ENCODE measurements around the gene MYL6.
"Not testable (repeated sequence)": the region's sequence is repeated elsewhere in the genome, so short reads cannot be mapped to it uniquely, and the experiment has no call there.

The MYL6 gene

DNA sequence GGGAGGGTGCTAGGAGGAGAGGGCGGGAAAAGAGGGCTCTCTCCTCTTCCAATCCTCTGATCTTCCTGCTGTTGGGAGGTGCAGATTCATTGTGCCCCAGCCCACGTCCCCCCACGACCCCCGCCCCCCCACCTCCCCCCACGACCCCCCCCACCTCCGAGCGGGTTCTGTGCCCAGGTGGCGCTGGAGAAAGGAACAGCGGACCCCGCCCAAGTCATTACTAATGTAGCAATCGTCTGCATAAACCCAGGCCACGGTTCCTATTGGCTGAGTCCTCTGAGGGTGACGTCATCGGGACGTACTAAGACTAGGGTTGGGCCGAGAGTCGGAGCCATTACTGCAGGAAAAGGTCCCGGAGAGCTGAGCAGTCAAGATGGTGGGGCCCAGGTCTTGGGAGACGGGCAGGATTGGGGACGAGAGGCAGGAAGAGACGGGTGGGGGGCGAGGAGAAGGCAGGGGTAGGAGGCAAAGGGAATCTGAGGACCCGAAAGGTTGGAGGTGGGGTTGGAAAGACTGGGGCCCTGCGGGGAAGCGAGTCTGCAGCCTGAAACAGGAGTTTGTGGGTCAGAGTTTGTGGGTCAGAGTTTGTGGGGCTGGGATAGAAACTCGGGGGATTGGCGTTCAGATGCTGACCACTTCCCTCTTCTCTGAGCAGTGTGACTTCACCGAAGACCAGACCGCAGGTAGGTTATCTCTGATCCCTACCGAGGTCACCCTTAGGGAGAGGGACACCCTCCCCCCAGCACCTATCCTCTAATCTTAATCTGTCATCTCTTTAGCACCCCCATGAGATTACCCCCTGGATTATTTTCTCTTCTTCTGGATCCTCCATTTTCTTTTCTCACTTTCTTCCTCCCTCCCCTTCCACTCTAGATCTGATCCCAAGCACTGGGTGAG, at the start of gene MYL6:
TSS of gene MYL6 (plus strand) at position 331 of the 897 bp plus-strand sequence. CDS start at position 374, 43 bp downstream.
- peak; percentile 84 for DNase-seq

DNA sequence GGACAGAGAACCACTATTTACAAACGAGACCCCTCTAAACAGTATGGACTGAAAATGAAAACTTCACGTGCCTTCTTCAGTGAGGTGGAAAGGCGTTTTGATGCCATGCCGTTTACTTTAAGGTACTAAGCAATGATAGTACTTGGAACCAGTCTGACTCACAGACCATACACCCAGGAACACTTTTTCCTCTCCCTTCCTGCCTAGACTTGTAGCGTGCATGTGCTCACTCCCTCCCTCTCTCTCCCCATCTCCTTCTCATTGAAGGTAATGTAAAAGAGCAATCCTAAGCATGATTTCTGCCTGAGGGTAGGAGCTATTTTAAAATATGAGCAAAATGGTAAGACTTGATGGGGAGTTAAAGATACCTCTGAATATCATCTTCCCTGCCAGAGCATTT, 47.6 kb upstream of the MYL6 start:
- DNase-seq = no peak

DNA sequence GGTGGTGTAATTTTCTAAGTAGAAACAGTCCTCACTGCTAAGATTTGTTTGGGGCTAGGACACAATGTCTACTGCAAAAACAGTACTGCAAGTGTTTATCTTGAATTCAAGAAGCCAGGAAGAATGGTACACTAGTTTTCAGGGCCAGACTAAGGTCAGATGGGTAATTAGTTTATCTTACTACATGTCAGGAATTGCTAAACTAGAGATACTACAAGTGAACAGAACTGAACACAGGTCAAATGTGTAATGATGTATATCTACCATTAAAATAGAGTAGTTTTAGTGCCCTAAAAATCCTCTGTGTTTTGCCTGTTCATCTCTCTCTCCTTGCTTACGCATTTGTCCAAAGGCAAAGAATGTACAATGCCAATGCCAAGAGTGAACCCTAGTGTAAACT, 44.1 kb upstream of the MYL6 start:
- DNase-seq = no peak

DNA sequence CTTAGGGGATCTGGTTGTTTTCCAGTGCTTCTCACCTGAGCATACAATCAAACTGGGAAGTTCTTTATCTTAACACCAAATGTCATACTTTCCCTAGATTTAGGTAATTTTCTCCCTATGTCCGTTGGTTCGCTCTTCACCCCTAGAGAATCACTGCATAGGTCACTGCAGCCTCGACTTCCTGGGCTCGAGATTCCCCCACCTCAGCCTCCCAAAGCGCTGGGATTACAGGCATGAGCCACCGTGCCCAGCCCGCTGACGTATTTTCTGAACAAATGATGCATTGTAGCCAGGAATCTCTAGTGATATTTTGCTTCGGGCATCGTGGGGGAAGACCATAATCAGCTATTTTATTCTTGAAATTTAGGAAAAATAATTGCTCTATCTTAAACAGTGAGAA, 42.8 kb upstream of the MYL6 start:
- no peak for DNase-seq

DNA sequence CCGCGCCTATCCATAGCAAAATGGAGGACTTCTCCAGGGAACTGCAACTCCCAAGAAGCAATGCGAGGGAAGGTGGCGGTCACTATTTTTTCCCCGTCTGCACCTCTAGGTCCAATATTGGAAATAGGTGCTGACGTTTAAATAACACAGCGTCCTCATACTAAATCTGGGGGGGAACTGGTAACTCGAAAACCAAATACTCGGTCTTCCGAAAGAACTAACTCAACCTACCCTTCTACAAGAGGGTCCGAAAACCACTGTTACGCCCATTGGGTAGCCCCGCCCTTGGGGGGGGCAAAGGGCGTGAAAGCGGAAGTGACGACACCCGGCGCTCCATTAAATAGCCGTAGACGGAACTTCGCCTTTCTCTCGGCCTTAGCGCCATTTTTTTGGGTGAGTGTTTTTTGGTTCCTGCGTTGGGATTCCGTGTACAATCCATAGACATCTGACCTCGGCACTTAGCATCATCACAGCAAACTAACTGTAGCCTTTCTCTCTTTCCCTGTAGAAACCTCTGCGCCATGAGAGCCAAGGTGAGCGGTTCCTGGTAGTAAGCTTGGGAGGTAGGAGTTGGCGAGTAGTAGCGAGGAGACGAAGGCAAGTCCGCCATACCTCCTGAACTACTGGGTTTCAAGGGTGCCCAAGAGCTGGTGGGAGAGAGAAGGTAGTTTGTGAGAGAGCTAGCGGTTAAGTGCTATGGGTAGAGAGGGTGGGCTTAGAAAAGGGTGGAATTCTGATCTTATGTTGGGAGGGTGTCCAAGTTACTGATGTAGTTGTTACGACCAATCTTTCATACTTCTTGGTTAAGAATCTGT, 41.7 kb upstream of the MYL6 start, which contains the start of gene RPL41:
TSS of gene RPL41 (plus strand) at position 367 of the 815 bp plus-strand sequence.
- peak; percentile 92 for DNase-seq

DNA sequence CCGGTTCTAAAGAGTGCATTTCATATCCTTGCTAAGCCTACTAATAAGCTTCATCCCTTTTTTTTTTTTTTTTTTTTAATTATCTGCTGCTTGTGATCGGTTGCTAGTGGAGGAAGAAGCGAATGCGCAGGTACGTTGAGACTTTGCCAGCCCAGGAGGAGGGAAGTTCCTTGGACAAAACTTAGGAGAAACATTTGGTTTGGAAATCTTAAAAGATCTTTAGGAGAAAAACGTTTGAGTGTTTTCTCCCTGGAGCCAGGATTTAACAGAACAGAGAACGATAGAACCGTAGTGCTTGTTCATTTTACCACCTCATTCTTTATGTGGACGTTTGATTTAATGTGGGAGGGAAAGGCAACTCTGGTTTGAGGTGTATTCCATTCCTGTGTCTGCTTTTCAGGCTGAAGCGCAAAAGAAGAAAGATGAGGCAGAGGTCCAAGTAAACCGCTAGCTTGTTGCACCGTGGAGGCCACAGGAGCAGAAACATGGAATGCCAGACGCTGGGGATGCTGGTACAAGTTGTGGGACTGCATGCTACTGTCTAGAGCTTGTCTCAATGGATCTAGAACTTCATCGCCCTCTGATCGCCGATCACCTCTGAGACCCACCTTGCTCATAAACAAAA, 41.0 kb upstream of the MYL6 start:
- DNase-seq = not testable (repeated sequence)

DNA sequence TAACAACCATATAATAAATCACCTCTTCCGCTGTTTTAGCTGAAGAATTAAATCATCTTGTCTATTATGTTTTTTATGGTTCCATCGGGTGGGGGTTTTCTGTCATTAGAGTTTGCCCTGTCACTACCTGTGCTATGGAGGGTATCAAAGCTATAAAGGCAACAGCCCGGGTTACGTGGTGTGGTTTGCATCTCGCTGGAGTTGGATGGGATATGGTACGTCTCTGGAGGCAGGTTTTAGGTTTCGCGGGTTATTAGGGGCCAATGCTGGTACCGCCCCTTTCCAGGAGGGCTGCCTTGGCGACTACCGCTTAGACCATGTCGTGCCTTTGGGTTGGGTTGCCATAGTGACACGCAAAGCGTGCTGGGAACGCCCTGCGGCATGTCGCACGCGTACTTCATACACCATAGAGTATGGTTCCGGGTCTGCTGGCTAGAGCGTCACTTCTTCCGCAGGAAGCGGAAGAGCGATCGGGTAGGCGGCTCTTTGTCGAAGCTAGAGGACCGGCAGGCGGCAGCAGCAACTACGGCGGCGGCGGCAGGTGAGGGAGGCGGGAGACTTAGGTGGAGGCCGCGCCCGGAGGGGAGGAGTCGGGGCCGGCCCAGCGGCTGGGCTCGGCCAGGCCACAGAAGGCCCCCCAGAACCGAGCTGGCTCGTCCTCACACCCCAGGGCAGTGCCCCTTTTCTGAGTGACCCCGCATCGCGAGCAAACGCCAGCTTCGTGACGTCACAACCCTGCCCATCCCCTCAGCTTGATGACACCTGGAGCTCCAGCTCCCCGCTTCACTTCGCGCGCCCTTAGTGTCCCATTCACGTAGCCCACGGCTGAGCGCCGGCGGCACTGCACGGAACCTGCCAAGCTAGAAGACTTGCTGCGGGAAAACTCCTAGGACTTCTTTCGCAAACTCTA, 40.1 kb upstream of the MYL6 start, which contains the start of gene ZC3H10:
TSS of gene ZC3H10 (plus strand) at position 489 of the 910 bp plus-strand sequence. CDS start 2,297 bp downstream, outside the sequence.
- peak; percentile 96 for DNase-seq

DNA sequence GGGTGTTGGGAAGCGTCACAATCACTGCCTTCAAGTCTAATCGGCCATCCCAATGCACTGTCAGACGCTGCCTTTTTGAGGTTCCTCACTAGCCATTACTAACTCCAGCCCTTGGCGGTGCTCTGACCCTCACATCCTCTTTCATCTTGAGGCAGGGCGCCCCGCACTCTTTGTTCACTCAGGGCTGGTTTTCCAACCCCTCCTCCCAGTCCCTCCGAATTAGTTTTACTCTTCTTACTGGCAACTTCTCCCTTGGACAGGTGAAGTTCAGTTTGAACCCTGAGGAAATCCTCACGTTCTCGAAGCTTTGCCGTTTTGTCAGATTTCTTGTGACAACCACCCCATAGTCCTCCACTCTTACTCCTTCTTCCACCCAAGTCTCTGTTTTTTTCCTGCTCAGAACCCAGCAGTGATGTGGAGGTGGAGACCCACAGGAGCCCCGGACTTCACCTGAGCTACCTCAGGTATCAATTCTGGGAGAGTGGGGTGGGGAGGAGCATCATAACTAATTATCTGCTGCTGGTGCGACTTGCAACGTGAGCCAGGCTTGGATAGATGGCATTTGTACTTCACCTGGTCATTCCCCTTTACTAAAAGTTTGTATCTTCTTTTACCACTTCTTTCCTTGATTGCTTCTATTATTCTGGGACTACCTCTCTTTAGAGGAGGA, 39.3 kb upstream of the MYL6 start:
- no peak for DNase-seq

DNA sequence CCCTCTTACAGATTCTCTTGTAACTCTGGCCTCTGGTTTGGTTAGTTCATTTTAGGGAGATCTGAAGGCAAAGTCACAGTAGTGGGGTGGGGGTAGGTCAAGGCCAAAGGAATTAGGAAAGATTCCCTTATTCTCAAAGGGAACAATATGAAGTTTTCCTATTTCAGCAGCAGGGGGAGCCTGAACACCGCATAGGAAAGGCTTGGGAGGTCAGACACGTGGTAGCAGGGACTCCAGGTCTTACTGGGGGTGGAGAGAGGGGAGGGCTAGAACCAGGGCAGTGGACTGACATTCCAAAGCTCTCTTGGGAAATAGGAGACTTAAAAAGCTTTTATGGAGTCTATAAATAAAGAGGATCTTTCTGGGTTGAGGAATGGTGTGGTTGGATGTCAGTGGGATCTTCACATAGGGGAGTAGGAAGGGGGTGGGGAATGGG, 38.8 kb upstream of the MYL6 start:
- DNase-seq = no peak

DNA sequence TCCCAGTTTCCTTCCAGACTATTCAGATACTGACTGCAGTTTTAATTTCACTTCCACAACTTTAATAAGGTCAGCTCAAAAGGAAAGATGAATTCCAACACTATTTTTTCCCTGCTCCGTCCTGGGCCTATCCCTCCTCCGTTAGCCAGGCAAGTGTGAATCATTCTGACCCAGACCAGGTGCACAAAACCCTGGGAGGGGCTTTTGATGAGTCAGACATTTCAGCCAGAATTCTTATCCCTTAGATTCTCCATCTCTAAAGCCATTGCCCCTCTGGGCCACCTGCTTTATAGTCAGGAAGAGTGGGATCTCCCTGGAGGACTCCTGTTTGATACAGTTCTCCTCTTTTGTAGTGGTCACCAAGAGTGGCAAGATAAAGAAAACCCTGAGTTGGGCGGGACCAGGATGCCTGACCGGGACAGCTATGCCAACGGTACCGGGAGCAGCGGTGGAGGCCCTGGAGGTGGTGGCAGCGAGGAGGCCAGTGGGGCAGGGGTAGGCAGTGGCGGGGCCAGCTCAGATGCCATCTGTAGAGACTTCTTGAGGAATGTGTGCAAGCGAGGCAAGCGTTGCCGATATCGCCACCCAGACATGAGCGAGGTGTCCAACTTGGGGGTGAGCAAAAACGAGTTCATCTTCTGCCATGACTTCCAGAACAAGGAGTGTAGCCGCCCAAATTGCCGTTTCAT, 37.9 kb upstream of the MYL6 start:
- DNase-seq = no peak

DNA sequence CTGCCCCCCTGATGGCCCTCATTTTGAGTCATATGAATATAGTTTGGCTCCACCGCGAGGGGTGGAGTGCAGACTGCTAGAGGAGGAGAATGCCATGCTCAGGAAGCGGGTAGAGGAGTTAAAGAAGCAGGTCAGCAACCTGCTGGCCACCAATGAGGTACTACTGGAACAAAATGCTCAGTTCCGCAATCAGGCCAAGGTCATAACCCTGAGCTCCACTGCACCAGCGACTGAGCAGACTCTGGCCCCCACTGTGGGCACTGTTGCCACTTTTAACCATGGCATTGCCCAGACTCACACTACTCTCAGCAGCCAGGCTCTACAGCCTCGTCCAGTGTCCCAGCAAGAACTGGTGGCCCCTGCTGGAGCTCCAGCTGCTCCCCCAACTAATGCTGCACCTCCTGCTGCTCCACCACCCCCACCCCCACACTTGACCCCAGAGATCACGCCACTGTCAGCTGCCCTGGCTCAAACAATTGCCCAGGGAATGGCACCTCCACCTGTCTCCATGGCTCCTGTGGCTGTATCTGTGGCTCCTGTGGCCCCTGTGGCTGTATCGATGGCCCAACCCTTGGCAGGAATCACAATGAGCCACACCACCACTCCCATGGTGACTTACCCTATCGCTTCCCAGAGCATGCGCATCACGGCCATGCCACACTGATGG, 36.8 kb upstream of the MYL6 start:
- DNase-seq = no peak

DNA sequence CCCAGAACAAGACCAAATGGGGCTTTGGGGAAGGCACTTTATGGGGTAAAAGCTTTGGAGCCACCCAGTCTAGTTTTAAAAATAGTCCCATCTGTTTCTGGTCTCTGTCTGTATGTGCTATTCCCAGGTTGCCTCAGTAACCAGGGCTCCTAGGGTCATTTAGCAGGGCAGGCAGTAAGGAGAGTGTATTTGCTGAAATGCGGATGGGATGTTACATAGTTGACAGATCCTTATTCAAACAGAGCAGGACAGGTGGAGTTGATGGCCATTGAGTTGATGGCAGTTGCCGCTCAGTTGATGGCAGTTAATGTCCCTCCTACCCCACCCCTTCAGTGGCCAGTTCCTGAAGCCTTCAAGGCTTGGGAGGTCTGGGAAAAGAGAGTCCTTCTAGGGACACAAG, 35.5 kb upstream of the MYL6 start:
- DNase-seq = no peak

DNA sequence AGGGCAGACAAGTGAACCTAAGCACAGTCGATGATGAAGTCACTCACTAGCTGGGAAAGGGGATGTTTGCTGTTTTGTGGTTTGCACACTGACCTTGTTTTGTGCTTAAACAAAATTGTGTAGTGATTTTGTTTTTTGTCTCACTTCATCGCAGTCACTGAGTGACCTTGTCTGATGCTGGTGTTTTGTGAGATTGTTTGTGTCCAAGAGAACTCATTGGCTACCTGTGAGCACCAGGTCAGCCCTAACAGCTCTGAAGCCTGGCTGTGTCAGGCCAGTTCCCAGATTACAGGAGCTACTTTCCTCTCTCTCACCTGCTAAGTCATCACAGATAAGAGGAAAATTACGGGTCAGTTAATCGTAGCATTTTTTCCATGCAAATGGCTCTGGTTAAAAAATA, 34.0 kb upstream of the MYL6 start:
- DNase-seq = no peak

DNA sequence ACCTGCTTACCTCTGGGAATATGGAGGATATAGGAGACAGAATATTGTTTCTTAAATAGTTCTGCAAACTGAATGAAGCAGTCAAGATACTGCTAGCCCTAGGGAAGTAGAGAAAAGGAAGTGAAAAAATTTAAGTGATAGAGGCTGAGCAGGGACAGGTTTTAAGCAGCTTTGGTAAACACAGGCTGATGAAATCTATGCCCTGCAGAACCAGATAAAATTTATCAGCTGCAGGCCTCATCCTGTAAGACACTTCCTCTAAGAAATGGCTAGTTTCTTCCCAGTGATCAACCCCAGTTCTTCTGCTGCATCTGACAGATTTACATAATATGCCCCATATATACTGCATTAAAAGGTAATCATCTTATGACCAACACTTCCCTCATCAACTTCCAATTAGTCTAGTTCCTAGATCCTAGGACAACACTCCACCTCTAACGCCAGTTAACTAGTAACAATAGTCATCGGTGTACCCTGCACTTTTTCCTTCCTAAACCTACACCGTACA, 31.4 kb upstream of the MYL6 start:
- DNase-seq = no peak

DNA sequence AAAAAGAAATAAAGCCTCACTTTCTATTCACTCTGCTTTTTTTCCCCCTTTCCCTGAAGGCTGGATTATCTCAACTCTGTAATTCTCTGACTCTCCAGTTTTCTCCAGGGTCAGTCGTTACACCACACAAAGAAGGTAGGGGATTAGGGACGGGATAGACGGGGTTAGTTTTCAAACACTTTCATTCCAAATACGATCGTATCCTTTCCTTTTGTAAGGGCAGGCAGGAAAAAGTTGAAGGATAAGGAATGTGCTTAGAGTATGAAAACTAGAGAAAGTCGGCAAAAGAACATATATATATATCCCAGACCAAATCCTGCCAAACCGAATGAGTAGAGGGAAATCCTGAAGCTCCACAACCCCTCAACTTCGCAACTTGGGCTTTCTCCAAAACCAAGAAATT, 30.7 kb upstream of the MYL6 start:
- DNase-seq = no peak

DNA sequence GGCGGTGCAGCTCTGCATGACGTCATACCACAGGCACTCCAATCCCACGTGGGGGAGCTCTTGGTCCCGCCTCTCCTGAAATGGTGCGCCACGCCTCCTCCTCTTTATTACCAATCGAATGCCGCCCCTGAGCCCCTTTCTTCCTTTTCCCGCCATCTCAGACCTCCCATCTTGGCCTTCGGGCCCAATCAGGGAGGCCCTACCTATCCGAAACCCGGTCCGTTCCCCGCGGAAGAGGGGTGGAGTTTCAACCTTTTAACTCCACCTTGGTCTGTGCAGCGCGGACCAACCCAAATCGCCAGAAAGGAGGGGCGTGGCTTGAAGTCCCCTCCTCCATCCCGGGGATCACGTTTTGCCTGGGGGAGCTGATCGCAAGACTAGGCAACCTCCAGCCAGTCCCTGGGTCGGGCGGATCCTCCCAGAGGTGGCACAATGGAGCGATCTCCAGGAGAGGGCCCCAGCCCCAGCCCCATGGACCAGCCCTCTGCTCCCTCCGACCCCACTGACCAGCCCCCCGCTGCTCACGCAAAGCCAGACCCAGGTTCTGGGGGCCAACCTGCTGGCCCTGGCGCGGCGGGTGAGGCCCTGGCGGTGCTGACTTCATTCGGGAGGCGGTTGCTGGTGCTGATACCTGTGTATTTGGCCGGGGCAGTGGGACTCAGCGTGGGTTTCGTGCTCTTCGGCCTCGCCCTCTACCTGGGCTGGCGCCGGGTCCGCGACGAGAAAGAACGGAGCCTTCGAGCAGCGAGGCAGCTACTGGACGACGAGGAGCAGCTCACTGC, 30.1 kb upstream of the MYL6 start, which contains the start of gene ESYT1:
TSS of gene ESYT1 (plus strand) at position 380 of the 782 bp plus-strand sequence. CDS start at position 433, 53 bp downstream.
- DNase-seq = peak; percentile 95

DNA sequence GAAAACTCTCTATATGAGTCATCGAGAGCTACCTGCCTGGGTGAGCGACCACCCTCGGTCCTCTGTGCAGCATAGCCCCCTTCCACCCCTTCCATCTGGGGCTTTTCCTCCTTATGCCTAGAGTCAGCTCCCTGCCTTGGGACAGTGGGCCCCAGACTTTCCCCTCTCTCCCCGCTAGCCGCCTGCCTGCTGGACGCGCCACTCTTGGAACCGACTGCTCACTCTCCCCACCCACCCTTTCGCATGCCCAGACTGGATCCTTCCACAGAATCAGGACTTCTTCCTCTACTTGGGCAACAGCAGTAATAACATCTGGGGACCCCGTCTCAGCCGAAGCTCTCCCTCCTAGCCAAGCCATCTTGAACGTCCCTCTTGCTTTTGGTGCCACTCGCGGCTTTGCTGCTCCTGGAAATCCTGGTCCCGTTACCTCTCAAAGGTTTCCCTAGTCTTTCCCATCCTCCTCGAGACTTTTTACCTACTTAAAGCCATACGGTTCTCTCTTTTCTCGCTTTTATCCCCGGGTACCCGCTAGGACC, 29.4 kb upstream of the MYL6 start:
- DNase-seq = no peak

DNA sequence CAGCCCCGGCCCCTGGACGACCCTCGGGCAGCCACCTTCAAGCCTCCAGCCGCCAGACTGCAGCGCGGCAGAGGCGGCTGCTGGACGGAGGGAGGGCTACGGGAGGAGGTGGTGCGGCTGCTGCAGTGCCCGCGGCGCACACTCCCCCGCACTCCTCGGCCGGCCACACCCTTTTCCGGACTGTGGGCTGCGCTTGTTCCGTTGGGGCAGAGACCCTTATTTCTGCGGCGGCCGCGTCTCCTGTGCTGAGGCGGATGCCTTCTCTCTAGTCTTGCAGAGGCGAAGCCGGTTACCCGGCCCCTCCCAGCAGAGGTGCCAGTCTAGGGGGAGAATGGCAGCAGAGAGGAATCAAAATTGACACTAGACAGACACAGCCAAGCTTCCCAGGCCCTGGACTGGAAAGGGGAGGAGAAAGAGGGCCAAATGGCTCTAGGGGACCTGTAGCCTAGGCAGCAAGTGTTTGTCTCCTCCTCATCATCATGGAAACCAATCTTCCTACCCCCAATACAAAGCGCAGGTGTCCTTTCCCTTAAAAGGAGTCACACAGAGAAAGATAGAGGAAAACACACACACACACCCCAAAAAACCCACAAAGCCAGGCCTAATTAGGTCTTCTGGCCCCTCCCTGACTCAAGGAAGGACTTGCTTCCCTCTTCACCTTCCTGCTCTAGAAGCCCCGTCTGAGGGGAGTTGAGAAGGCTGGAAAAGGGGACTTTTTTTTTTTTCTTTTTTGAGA, 28.8 kb upstream of the MYL6 start:
- peak; percentile 65 for DNase-seq

Measured in activated CD4-positive, alpha-beta T cell treated with anti-CD3 and anti-CD28 coated beads for 1 hour (primary cell).